Activated naive CD8-positive, alpha-beta T cell treated with anti-CD3 and anti-CD28 coated beads, Interleukin-2, amount 10 ng/mL, durations not matched to agents 7 days and 5 days (primary cell): Measurements from ENCODE around the gene TSSK1B. TPM values are rescaled to one million over a fixed set of nuclear protein-coding genes. Genes with fewer than 3 reads are reported as not detected.
"Not testable (repeated sequence)": the region's sequence is repeated elsewhere in the genome, so short reads cannot be mapped to it uniquely, and the experiment has no call there.

Experiments
- ATAC-seq: fragments of 150-1000 bp; cut with Tn5 transposase; one replicate; pipeline ENCODE4 v1.10.0; 2021; ENCODE audit warnings: low read depth, moderate library complexity
- POLR2A ChIA-PET: fragments of 350-600 bp; sonication (Branson Sonifier 250); formaldehyde crosslinking; loops from one replicate; lab custom pipeline; 2021; ENCODE audit warnings: antibody characterized with exemption; lab: Charles Lee
- DNase-seq: peaks from one replicate; pipeline ENCODE4 v3.0.0; 2021
- H3K27ac Mint-ChIP-seq: one replicate; pipeline ENCODE4 v1.8.0; 2022; ENCODE audit warnings: mild to moderate bottlenecking, mixed read lengths
- H3K27me3 Mint-ChIP-seq: one replicate; pipeline ENCODE4 v1.8.0; 2022; ENCODE audit warnings: mild to moderate bottlenecking, moderate library complexity, mixed read lengths
- H3K36me3 Mint-ChIP-seq: one replicate; pipeline ENCODE4 v1.8.0; 2021; ENCODE audit warnings: mild to moderate bottlenecking, mixed read lengths
- H3K4me1 Mint-ChIP-seq: one replicate; pipeline ENCODE4 v1.8.0; 2021; ENCODE audit warnings: mixed read lengths
- H3K4me3 Mint-ChIP-seq: one replicate; pipeline ENCODE4 v1.8.0; 2022; ENCODE audit warnings: mild to moderate bottlenecking, moderate library complexity, mixed read lengths
- H3K9me3 Mint-ChIP-seq: one replicate; pipeline ENCODE4 v1.8.0; 2021; ENCODE audit warnings: mixed read lengths
- total RNA-seq, 2 experiments: library from RNA; stranded (reverse); gene quantifications; one replicate each; pipeline ENCODE4 v1.2.3, GENCODE V29; 2021

Gene TSSK1B
- total RNA-seq, 2 experiments from 2014 or later = not detected

- H3K4me3 Mint-ChIP-seq = no peak overlapping the region
- ATAC-seq (no peak), DNase-seq (no peak)
- H3K36me3 Mint-ChIP-seq = no peaks in the 10 kb centered on the region
- POLR2A ChIA-PET = no interaction called here
- H3K4me1 Mint-ChIP-seq = peaks cover 2% of the 10 kb centered on the region
- H3K27ac Mint-ChIP-seq = no peak overlapping the region
- H3K9me3 Mint-ChIP-seq = no peaks in the 10 kb centered on the region
- H3K27me3 Mint-ChIP-seq = peaks cover 10% of the 10 kb centered on the region
These were observed 786 bp upstream of the TSSK1B start for GRCh38 chr5:113435575-113435974.

- Mint-ChIP-seq H3K4me3 (no peak overlapping the region), H3K27me3 (peaks cover 2% of the 10 kb centered on the region), H3K4me1 (peaks cover 2% of the 10 kb centered on the region), H3K27ac (no peak overlapping the region), H3K36me3 (no peaks in the 10 kb centered on the region), H3K9me3 (no peaks in the 10 kb centered on the region)
- POLR2A ChIA-PET = no interaction called here
- ATAC-seq (no peak), DNase-seq (no peak)
These were observed 752 bp downstream of the TSSK1B start for GRCh38 chr5:113433862-113434612.

GRCh38 chr5:113433071-113433470, 1.7 kb downstream of the TSSK1B start:
- POLR2A ChIA-PET = no interaction called here
- Mint-ChIP-seq H3K27me3 (no peaks in the 10 kb centered on the region), H3K4me3 (no peak overlapping the region), H3K36me3 (no peaks in the 10 kb centered on the region), H3K27ac (no peak overlapping the region), H3K9me3 (no peaks in the 10 kb centered on the region), H3K4me1 (peaks cover 2% of the 10 kb centered on the region)
- no peak for DNase-seq
- ATAC-seq = no peak

GRCh38 chr5:113427871-113428574, 6.8 kb downstream of the TSSK1B start:
- ATAC-seq = no peak
- H3K9me3 Mint-ChIP-seq = no peaks in the 10 kb centered on the region
- no peaks in the 10 kb centered on the region for H3K4me1 Mint-ChIP-seq
- no peak overlapping the region for H3K4me3 Mint-ChIP-seq
- POLR2A ChIA-PET = no interaction called here
- no peaks in the 10 kb centered on the region for H3K27me3 Mint-ChIP-seq
- no peak overlapping the region for H3K27ac Mint-ChIP-seq
- no peaks in the 10 kb centered on the region for H3K36me3 Mint-ChIP-seq
- DNase-seq = no peak

GRCh38 chr5:113425909-113426308, 8.9 kb downstream of the TSSK1B start:
- no peaks in the 10 kb centered on the region for H3K36me3 Mint-ChIP-seq
- POLR2A ChIA-PET = no interaction called here
- H3K9me3 Mint-ChIP-seq = no peaks in the 10 kb centered on the region
- no peak overlapping the region for H3K27ac Mint-ChIP-seq
- H3K4me1 Mint-ChIP-seq = no peaks in the 10 kb centered on the region
- ATAC-seq (no peak), DNase-seq (no peak)
- peaks cover 3% of the 10 kb centered on the region for H3K27me3 Mint-ChIP-seq
- no peak overlapping the region for H3K4me3 Mint-ChIP-seq

GRCh38 chr5:113421693-113422092, 13.1 kb downstream of the TSSK1B start:
- POLR2A ChIA-PET = no interaction called here
- Mint-ChIP-seq H3K4me1 (no peaks in the 10 kb centered on the region), H3K27ac (no peak overlapping the region)

GRCh38 chr5:113405530-113405929, 29.3 kb downstream of the TSSK1B start:
- Mint-ChIP-seq H3K4me3 (no peak overlapping the region), H3K27ac (no peak overlapping the region), H3K36me3 (no peaks in the 10 kb centered on the region), H3K27me3 (peaks cover 26% of the 10 kb centered on the region), H3K4me1 (no peaks in the 10 kb centered on the region), H3K9me3 (no peaks in the 10 kb centered on the region)
- POLR2A ChIA-PET = no interaction called here
- DNase-seq (no peak), ATAC-seq (no peak)

More at GRCh38 chr5:113421693-113422092, 13.1 kb downstream of the TSSK1B start:
- no peak for DNase-seq
- peaks cover 3% of the 10 kb centered on the region for H3K27me3 Mint-ChIP-seq
- no peaks in the 10 kb centered on the region for H3K9me3 Mint-ChIP-seq
- H3K4me3 Mint-ChIP-seq = no peak overlapping the region
- ATAC-seq = no peak
- no peaks in the 10 kb centered on the region for H3K36me3 Mint-ChIP-seq

GRCh38 chr5:113404269-113404668, 30.5 kb downstream of the TSSK1B start:
- Mint-ChIP-seq H3K36me3 (no peaks in the 10 kb centered on the region), H3K9me3 (no peaks in the 10 kb centered on the region), H3K4me3 (no peak overlapping the region), H3K27me3 (peaks cover 26% of the 10 kb centered on the region), H3K27ac (no peak overlapping the region), H3K4me1 (no peaks in the 10 kb centered on the region)
- POLR2A ChIA-PET = no interaction called here
- DNase-seq = no peak
- no peak for ATAC-seq

GRCh38 chr5:113397986-113398385, 36.8 kb downstream of the TSSK1B start:
- DNase-seq, POLR2A ChIA-PET, H3K9me3 Mint-ChIP-seq, ATAC-seq, H3K36me3 Mint-ChIP-seq, H3K4me3 Mint-ChIP-seq, H3K4me1 Mint-ChIP-seq, H3K27ac Mint-ChIP-seq: not testable (repeated sequence)
- peaks cover 29% of the 10 kb centered on the region for H3K27me3 Mint-ChIP-seq

GRCh38 chr5:113397046-113397445, 37.7 kb downstream of the TSSK1B start:
- H3K27ac Mint-ChIP-seq = no peak overlapping the region
- no peaks in the 10 kb centered on the region for H3K9me3 Mint-ChIP-seq
- ATAC-seq (no peak), DNase-seq (no peak)
- H3K4me1 Mint-ChIP-seq = no peaks in the 10 kb centered on the region
- no peaks in the 10 kb centered on the region for H3K36me3 Mint-ChIP-seq
- H3K27me3 Mint-ChIP-seq = peaks cover 30% of the 10 kb centered on the region
- no peak overlapping the region for H3K4me3 Mint-ChIP-seq
- POLR2A ChIA-PET = no interaction called here

GRCh38 chr5:113394658-113395057, 40.1 kb downstream of the TSSK1B start:
- ATAC-seq (no peak), DNase-seq (no peak)
- peaks cover 46% of the 10 kb centered on the region for H3K27me3 Mint-ChIP-seq
- POLR2A ChIA-PET = no interaction called here
- H3K27ac Mint-ChIP-seq = no peak overlapping the region
- H3K4me3 Mint-ChIP-seq = no peak overlapping the region
- H3K36me3 Mint-ChIP-seq = no peaks in the 10 kb centered on the region
- H3K4me1 Mint-ChIP-seq = no peaks in the 10 kb centered on the region
- H3K9me3 Mint-ChIP-seq = no peaks in the 10 kb centered on the region

GRCh38 chr5:113390224-113390623, 44.6 kb downstream of the TSSK1B start:
- Mint-ChIP-seq H3K4me1 (peaks cover 4% of the 10 kb centered on the region), H3K36me3 (no peaks in the 10 kb centered on the region), H3K27ac (no peak overlapping the region), H3K4me3 (no peak overlapping the region), H3K27me3 (peaks cover 52% of the 10 kb centered on the region), H3K9me3 (no peaks in the 10 kb centered on the region)
- POLR2A ChIA-PET = no interaction called here
- ATAC-seq (no peak), DNase-seq (no peak)

GRCh38 chr5:113389116-113389515, 45.7 kb downstream of the TSSK1B start:
- no peaks in the 10 kb centered on the region for H3K9me3 Mint-ChIP-seq
- POLR2A ChIA-PET = no interaction called here
- no peak for DNase-seq
- H3K27me3 Mint-ChIP-seq = peaks cover 52% of the 10 kb centered on the region
- no peaks in the 10 kb centered on the region for H3K36me3 Mint-ChIP-seq
- no peak for ATAC-seq
- no peak overlapping the region for H3K27ac Mint-ChIP-seq
- H3K4me3 Mint-ChIP-seq = no peak overlapping the region
- peaks cover 4% of the 10 kb centered on the region for H3K4me1 Mint-ChIP-seq

- Mint-ChIP-seq H3K9me3 (no peaks in the 10 kb centered on the region), H3K4me3 (no peak overlapping the region), H3K4me1 (peaks cover 4% of the 10 kb centered on the region), H3K27ac (no peak overlapping the region), H3K27me3 (peaks cover 53% of the 10 kb centered on the region), H3K36me3 (no peaks in the 10 kb centered on the region)
- no peak for DNase-seq
- no peak for ATAC-seq
- POLR2A ChIA-PET = no interaction called here
These were observed 46.9 kb downstream of the TSSK1B start for GRCh38 chr5:113387844-113388243.
